WI38 (cell line): ENCODE measurements around the gene KAT6B.

Source experiments
- H3K4me3 ChIP-seq: 2 replicates; pipeline ENCODE4 v1.5.1; 2011; ENCODE audit warnings: low read depth, mild to moderate bottlenecking, control low read depth, low read length
- CTCF ChIP-seq: IDR thresholded peaks from 2 replicates; pipeline ENCODE4 v1.5.1; 2012; ENCODE audit warnings: low read depth, mild to moderate bottlenecking, control low read depth, low read length

The KAT6B gene

GRCh38 chr10:74851831-74852230 is 25.4 kb downstream of the KAT6B start:
- no peak for TF ChIP-seq CTCF
- no peak overlapping the region for H3K4me3 ChIP-seq

DNA sequence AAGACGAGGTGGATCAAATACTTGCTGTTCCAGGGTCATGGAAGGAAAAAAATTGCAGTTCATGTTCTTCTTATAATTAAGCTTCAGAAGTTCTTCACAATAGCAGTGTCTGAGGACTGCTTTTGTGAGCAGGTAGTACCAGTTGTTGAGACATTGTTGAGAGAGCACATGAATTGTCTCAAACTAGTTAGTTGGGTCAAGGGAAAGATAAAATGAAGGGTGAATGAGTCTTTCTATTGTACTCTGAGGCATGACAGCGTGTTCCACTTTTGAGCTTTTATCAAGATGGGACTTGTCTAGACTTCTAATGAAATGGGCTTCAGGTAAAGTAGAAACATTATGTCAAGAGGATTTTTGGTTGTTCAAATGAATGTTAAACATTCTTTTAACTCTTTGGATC is 26.0 kb downstream of the KAT6B start:
- H3K4me3 ChIP-seq, result no peak overlapping the region
- TF ChIP-seq CTCF, result no peak

DNA sequence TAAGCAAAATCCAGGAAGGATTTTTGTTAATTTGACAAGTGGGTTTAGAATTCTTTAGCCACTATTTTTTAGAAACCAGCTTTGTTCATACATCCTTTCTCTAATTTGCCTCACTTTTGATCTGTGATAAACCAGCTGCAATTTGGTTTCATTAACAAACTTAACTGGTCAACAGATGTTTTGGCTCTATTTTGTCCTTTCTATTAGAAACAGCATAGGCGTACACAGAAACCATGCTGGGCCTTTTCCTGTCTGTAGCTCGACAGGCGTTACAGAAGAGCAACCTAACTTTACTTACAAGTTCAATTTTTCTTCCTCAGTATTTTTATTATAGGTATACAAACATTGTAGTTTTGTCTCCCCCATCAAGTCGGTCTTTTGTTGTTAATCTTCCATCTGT is 28.2 kb downstream of the KAT6B start:
- no peak overlapping the region for H3K4me3 ChIP-seq

DNA sequence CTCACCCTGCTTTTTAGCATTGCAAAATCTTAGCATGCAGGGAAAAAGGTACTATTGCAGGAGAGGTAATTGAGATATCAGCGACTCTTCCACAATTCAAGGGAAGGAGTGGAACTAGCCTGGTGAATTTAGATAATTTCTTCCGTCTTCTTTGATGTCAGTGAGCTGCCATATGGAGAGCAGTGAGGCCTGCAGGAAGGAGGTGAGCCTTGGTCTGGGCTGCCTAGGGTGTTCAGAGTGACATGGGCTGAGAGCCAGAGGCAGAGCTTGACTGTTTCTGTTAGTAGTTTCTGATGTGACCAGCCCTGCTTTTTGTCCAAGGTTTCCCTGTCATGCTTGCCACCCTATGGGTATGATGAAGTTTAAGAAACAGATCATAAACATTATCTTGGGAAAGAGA is 28.6 kb downstream of the KAT6B start:
- no peak overlapping the region for H3K4me3 ChIP-seq
- no peak for TF ChIP-seq CTCF

More for the DNA sequence above, 28.2 kb downstream of the KAT6B start:
- TF ChIP-seq CTCF, result no peak

GRCh38 chr10:74855439-74855838 is 29.0 kb downstream of the KAT6B start:
- H3K4me3 ChIP-seq, result no peak overlapping the region

GRCh38 chr10:74856940-74857339 is 30.5 kb downstream of the KAT6B start:
- no peak overlapping the region for H3K4me3 ChIP-seq
- no peak for TF ChIP-seq CTCF

More at GRCh38 chr10:74855439-74855838, 29.0 kb downstream of the KAT6B start:
- no peak for TF ChIP-seq CTCF

- TF ChIP-seq CTCF, result no peak
- no peak overlapping the region for H3K4me3 ChIP-seq
These were observed 31.2 kb downstream of the KAT6B start for GRCh38 chr10:74857586-74857985.
